Parathyroid adenoma (tissue), 2 donors: Measurements from ENCODE around the gene KIAA1549.

Experiments
- H2AFZ ChIP-seq: fragments of 300-600 bp; sonication (generic); one replicate; pipeline ENCODE4 v1.7.0; 2017; ENCODE audit warnings: antibody characterized with exemption, mild to moderate bottlenecking
- H3K27ac ChIP-seq: fragments of 300-600 bp; sonication (generic); one replicate; pipeline ENCODE4 v1.7.0; 2017
- H3K27me3 ChIP-seq: fragments of 300-600 bp; sonication (generic); one replicate; pipeline ENCODE4 v1.7.0; 2017; ENCODE audit warnings: low read length; ENCODE audit not compliant: control insufficient read depth, insufficient read depth
- H3K36me3 ChIP-seq: fragments of 300-600 bp; sonication (generic); one replicate; pipeline ENCODE4 v1.7.0; 2017; ENCODE audit warnings: low read length; ENCODE audit not compliant: control insufficient read depth, insufficient read depth
- H3K4me1 ChIP-seq: fragments of 300-600 bp; sonication (generic); one replicate; pipeline ENCODE4 v1.7.0; 2017; ENCODE audit warnings: control low read depth
- H3K4me2 ChIP-seq: fragments of 300-600 bp; sonication (generic); one replicate; pipeline ENCODE4 v1.7.0; 2017; ENCODE audit warnings: low read length
- H3K4me3 ChIP-seq: fragments of 300-600 bp; sonication (generic); one replicate; pipeline ENCODE4 v1.7.0; 2017; ENCODE audit warnings: low read depth, low read length
- H3K79me2 ChIP-seq: fragments of 300-600 bp; sonication (generic); one replicate; pipeline ENCODE4 v1.7.0; 2017; ENCODE audit warnings: control low read depth
- H3K9ac ChIP-seq: fragments of 300-600 bp; sonication (generic); one replicate; pipeline ENCODE4 v1.7.0; 2017; ENCODE audit warnings: mild to moderate bottlenecking
- H3K9me3 ChIP-seq: fragments of 300-600 bp; sonication (generic); one replicate; pipeline ENCODE4 v1.7.0; 2017; ENCODE audit warnings: low read length; ENCODE audit not compliant: control insufficient read depth
- CTCF ChIP-seq: fragments of 300-600 bp; sonication (generic); IDR thresholded peaks from one replicate; pipeline ENCODE4 v1.7.0; 2017; ENCODE audit warnings: antibody characterized with exemption, mild to moderate bottlenecking
- donor health status: primary hyperparathyroidism.

The KIAA1549 gene

GRCh38 chr7:138999414-138999813 lies 18.2 kb upstream of the KIAA1549 start:
- Histone ChIP-seq H3K9ac (no peak overlapping the region), H3K79me2 (no peaks in the 10 kb centered on the region), H3K4me1 (no peaks in the 10 kb centered on the region), H3K36me3 (no peaks in the 10 kb centered on the region), H3K4me3 (no peak overlapping the region), H3K27ac (no peak overlapping the region), H3K9me3 (no peaks in the 10 kb centered on the region), H2AFZ (no peak overlapping the region), H3K27me3 (no peaks in the 10 kb centered on the region), H3K4me2 (no peak overlapping the region)
- TF ChIP-seq CTCF, result no peak

- no peak for TF ChIP-seq CTCF
- Histone ChIP-seq H3K79me2 (no peaks in the 10 kb centered on the region), H3K9me3 (no peaks in the 10 kb centered on the region), H3K4me1 (no peaks in the 10 kb centered on the region), H3K27me3 (no peaks in the 10 kb centered on the region), H2AFZ (no peak overlapping the region), H3K36me3 (no peaks in the 10 kb centered on the region), H3K4me3 (no peak overlapping the region), H3K27ac (no peak overlapping the region), H3K9ac (no peak overlapping the region), H3K4me2 (no peak overlapping the region)
These were observed 10.9 kb upstream of the KIAA1549 start for GRCh38 chr7:138992052-138992531.

- H3K79me2 ChIP-seq, result no peaks in the 10 kb centered on the region
- H3K9me3 ChIP-seq, result no peaks in the 10 kb centered on the region
- H3K9ac ChIP-seq, result no peak overlapping the region
- H3K4me2 ChIP-seq, result no peak overlapping the region
- no peaks in the 10 kb centered on the region for H3K27me3 ChIP-seq
- no peak overlapping the region for H3K4me3 ChIP-seq
- TF ChIP-seq CTCF, result no peak
- H3K36me3 ChIP-seq, result no peaks in the 10 kb centered on the region
- H3K27ac ChIP-seq, result no peak overlapping the region
- no peak overlapping the region for H2AFZ ChIP-seq
- H3K4me1 ChIP-seq, result no peaks in the 10 kb centered on the region
These were observed 6.5 kb upstream of the KIAA1549 start for GRCh38 chr7:138987686-138988085.

- Histone ChIP-seq H3K4me2 (peak overlapping the region; percentile 91), H3K27me3 (no peaks in the 10 kb centered on the region), H3K9me3 (no peaks in the 10 kb centered on the region), H3K4me1 (peaks cover 9% of the 10 kb centered on the region), H3K4me3 (peak overlapping the region; percentile 50), H3K79me2 (peaks cover 21% of the 10 kb centered on the region), H3K9ac (no peak overlapping the region), H2AFZ (peak overlapping the region; percentile 99), H3K36me3 (no peaks in the 10 kb centered on the region), H3K27ac (peak overlapping the region; percentile 65)
- TF ChIP-seq CTCF, result no peak
These were observed 1.0 kb upstream of the KIAA1549 start for GRCh38 chr7:138982204-138982623.

GRCh38 chr7:138980563-138981291 lies 462 bp downstream of the KIAA1549 start:
- no peak for TF ChIP-seq CTCF
- Histone ChIP-seq H3K4me3 (peak overlapping the region; percentile 70), H3K9ac (no peak overlapping the region), H3K36me3 (no peaks in the 10 kb centered on the region), H3K4me2 (peak overlapping the region; percentile 90), H3K79me2 (peaks cover 32% of the 10 kb centered on the region), H3K4me1 (peaks cover 9% of the 10 kb centered on the region), H2AFZ (peak overlapping the region; percentile 68), H3K9me3 (no peaks in the 10 kb centered on the region), H3K27me3 (no peaks in the 10 kb centered on the region), H3K27ac (no peak overlapping the region)
